ENCODE measurements around the gene MTFR2.

The MTFR2 gene

DNA sequence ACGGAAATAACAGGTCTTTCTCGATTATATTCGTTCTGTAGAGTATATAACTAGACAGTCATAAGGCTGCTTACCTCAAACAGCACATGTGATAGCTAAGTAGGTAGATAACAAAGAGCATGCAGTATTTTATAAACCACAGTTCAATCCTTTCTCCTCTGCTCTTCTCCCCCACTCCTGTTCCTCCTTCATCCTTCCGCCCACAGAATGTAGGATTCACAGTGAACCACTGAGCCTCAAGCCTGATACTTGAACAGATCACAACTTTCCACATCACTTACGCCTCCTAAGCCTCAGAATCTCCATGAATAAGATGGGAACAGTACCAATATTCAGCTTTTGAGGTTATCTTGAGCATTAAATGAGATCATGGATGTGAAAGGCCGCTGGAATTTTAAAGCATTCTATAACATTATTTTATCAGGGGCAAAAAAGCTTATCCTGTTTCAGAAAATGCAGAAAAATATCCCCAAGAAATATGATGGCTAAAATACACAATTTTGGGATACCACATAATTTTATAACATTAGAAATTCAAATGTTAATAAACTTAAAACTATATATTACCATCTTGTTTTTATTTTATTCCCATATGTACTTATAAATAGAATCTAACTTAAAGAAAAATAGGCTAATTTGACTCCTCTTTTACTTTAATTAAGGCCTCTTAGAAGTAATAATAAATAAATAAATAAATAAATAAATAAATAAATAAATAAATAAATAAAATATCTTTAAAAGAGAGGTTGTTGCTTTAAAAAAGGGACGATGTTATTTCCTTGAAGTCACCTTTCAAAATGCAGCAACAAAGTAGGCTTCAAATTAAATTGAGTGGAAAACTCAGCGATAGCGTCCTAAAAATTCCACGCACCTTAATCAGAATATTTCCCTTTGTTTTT lies 33.4 kb downstream of the MTFR2 start:
- peaks cover 6% of the 10 kb centered on the region for H3K9me3 Mint-ChIP-seq
- H3K27ac Mint-ChIP-seq = no peak overlapping the region
- H3K36me3 Mint-ChIP-seq = no peaks in the 10 kb centered on the region
- no peak overlapping the region for H3K4me3 Mint-ChIP-seq
- H3K27me3 Mint-ChIP-seq = peaks cover 3% of the 10 kb centered on the region
- H3K4me1 Mint-ChIP-seq = no peaks in the 10 kb centered on the region

DNA sequence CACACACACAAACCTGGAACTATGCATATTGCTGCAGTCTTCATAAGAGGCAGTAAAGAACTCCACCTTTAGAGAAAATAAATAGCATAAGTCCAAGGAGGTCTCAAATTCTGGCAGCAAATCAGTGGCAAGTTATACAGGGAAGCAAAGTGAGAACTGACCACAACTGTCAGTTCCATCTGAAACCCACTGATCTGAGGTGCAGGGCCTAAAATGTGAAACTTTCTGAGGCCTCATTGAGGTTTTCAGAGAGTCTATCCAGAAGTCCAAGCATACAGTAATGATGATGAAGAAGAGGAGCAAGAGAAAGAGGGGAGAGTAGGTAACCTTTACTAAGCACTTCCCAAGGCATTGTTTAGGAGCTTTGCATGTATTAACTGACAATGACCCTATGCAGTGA lies 36.3 kb downstream of the MTFR2 start:
- H3K4me3 Mint-ChIP-seq = no peak overlapping the region
- no peaks in the 10 kb centered on the region for H3K9me3 Mint-ChIP-seq
- H3K4me1 Mint-ChIP-seq = no peaks in the 10 kb centered on the region
- H3K27ac Mint-ChIP-seq = no peak overlapping the region
- peaks cover 3% of the 10 kb centered on the region for H3K27me3 Mint-ChIP-seq
- no peaks in the 10 kb centered on the region for H3K36me3 Mint-ChIP-seq

DNA sequence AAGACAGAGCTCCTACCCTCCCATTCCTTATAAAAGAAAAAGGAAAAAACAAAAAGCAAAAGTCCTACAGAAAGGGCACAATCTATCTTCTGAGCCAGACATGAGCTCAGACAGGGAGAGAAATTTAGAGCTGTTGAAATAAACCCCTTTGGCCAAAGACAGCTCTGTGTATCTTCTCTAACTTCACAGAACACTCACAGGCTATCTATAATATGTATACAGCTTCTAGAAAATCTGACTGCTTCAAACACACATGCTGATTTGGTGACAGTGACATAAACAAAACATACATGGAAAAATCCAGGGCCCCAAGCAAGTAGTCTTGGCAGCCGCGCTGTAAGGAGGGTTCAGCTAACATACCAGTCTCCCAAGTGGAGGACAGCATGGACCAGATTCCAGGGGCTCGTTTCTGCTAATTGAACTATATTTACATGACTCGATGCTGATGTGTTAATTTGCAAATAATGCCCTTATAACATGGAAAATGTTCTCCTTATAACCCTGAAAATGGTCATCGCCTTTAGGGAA lies 37.0 kb downstream of the MTFR2 start:
- H3K36me3 Mint-ChIP-seq = no peaks in the 10 kb centered on the region
- no peak overlapping the region for H3K27ac Mint-ChIP-seq
- no peak overlapping the region for H3K4me3 Mint-ChIP-seq
- peaks cover 3% of the 10 kb centered on the region for H3K27me3 Mint-ChIP-seq
- no peaks in the 10 kb centered on the region for H3K9me3 Mint-ChIP-seq
- H3K4me1 Mint-ChIP-seq = no peaks in the 10 kb centered on the region

DNA sequence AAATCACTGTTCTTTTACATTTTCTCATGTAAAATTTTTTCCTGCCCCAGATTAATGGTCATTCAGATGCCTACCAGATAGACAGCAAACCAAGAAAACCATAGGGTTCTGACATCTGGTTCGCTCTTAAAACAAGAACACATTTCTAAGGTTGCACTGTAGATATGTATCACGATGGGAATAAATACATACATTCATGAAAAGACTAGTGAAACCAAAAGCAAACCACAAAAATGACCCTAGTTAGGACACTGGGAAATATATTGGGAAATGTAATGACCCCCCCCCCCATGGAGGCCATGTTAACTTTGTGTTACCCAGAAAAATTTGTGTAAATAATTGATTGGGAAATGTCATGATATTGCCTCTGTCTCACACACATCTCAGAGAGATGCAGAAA lies 37.5 kb downstream of the MTFR2 start:
- no peaks in the 10 kb centered on the region for H3K9me3 Mint-ChIP-seq
- no peak overlapping the region for H3K27ac Mint-ChIP-seq
- H3K27me3 Mint-ChIP-seq = peaks cover 3% of the 10 kb centered on the region
- H3K4me3 Mint-ChIP-seq = no peak overlapping the region
- no peaks in the 10 kb centered on the region for H3K4me1 Mint-ChIP-seq
- no peaks in the 10 kb centered on the region for H3K36me3 Mint-ChIP-seq

DNA sequence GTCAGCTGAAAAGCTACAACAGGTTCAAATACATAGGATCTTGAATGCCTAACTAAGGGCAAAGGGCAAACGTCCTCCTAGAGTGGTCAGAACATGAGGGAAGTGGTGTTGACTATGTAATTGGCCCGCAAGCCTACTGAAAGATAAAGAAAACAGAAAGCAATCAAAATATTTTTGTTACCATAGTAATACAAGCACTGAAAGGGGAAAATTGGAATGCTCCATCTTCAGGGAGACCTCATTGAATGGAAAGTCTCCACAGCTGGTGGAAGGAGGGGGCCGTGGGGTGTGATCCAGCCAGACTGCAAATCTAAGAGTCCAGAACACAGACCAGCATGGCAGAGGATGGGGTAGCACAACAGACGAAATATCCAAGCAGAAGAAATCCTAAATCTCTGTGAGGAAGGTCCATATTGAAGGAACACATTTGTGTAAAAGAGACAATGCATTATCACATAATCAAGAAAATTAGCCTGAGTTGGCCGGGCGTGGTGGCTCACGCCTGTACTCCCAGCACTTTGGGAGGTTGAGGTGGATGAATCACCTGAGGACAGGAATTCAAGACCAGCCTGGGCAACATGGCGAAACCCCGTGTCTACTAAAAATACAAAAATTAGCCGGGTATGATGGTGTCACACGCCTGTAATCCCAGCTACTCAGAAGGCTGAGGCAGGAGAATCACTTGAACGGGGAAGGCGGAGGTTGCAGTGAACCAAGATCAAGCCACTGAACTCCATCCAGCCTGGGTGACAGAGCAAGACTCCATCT lies 39.5 kb downstream of the MTFR2 start:
- Mint-ChIP-seq H3K4me3 (no peak overlapping the region), H3K27ac (no peak overlapping the region), H3K4me1 (no peaks in the 10 kb centered on the region), H3K36me3 (no peaks in the 10 kb centered on the region), H3K27me3 (peaks cover 2% of the 10 kb centered on the region), H3K9me3 (no peaks in the 10 kb centered on the region)

DNA sequence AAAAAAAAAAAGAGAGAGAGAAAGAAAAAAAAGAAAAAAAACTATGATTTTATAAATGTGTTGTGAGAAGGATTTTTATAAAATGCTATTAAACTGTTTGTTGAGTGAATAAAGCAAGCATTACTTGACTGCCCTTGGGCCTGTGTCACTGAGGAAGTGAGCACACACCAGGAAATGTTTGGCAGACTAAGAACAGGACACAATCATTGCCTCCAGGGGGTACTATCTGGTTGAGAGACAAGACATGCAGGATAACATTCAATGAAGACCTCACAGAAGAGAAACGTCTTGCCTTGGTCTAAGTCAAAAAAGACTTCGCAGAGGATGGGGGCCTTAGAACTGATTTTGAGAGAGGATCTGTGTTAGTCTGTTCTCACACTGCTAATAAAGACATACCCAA lies 40.6 kb downstream of the MTFR2 start:
- no peaks in the 10 kb centered on the region for H3K27me3 Mint-ChIP-seq
- H3K4me3 Mint-ChIP-seq = no peak overlapping the region
- no peaks in the 10 kb centered on the region for H3K4me1 Mint-ChIP-seq
- no peaks in the 10 kb centered on the region for H3K36me3 Mint-ChIP-seq
- no peak overlapping the region for H3K27ac Mint-ChIP-seq
- no peaks in the 10 kb centered on the region for H3K9me3 Mint-ChIP-seq

DNA sequence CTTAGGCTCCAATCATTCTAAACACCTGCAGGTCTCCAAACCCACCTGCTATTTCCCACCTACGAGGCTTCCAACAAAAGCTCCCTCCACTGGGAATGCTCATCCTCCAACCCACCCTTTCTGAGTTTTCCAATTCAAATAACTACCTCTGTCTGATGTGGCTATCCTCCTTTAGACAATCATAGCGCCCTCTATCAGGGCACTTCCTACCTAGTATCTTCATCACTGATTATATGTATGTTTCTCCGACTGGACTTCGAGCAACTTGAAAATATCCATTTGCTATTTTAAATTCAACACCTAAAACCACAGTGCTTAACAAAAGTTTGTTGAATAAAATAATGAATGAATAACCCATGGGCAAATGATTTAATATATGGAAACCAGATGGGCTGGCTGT lies 41.3 kb downstream of the MTFR2 start:
- H3K4me3 Mint-ChIP-seq = no peak overlapping the region
- no peaks in the 10 kb centered on the region for H3K4me1 Mint-ChIP-seq
- no peaks in the 10 kb centered on the region for H3K9me3 Mint-ChIP-seq
- no peak overlapping the region for H3K27ac Mint-ChIP-seq
- no peaks in the 10 kb centered on the region for H3K36me3 Mint-ChIP-seq
- no peaks in the 10 kb centered on the region for H3K27me3 Mint-ChIP-seq

DNA sequence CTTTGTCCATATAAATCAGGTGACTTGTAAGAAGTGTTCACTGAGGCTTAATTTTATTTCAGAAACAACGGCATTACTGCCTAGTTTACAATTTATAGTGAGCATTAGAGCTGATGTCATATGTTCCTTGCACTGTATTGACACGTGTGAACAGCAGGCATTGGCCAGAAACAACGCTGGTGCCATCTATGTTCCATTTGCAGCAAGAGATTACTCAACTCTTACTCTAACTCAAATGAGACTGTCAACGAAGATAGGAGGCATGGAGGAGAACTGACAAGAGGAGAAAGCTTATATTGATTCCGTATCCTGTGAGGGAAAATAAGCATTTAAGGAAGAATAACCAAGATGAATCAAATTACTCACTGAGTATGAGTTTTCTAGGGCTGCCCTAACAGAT lies 48.4 kb downstream of the MTFR2 start:
- Mint-ChIP-seq H3K27ac (no peak overlapping the region), H3K36me3 (no peaks in the 10 kb centered on the region), H3K4me1 (no peaks in the 10 kb centered on the region), H3K27me3 (peaks cover 2% of the 10 kb centered on the region), H3K9me3 (no peaks in the 10 kb centered on the region), H3K4me3 (no peak overlapping the region)

DNA sequence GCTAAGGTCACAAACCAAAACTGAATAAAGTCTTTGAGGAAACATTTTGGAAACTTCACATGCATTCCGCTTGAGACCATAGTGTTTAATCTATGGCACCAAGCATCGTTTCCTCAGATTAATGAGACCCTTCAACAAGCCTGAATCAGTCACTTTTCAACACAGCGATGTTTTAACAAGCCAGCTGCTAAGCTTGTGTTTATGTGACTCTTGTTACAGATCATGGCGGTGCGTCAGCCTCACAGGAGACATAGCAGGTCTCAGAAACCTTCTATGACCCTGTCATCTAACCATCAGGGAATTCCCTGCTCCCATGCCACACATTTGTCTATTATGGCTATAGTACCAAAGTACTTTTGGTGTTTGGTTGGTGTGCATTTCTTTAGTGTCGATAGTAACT lies 57.2 kb downstream of the MTFR2 start:
- H3K4me3 Mint-ChIP-seq = no peak overlapping the region
- H3K9me3 Mint-ChIP-seq = no peaks in the 10 kb centered on the region
- no peak overlapping the region for H3K27ac Mint-ChIP-seq
- H3K36me3 Mint-ChIP-seq = no peaks in the 10 kb centered on the region
- H3K27me3 Mint-ChIP-seq = no peaks in the 10 kb centered on the region
- no peaks in the 10 kb centered on the region for H3K4me1 Mint-ChIP-seq

DNA sequence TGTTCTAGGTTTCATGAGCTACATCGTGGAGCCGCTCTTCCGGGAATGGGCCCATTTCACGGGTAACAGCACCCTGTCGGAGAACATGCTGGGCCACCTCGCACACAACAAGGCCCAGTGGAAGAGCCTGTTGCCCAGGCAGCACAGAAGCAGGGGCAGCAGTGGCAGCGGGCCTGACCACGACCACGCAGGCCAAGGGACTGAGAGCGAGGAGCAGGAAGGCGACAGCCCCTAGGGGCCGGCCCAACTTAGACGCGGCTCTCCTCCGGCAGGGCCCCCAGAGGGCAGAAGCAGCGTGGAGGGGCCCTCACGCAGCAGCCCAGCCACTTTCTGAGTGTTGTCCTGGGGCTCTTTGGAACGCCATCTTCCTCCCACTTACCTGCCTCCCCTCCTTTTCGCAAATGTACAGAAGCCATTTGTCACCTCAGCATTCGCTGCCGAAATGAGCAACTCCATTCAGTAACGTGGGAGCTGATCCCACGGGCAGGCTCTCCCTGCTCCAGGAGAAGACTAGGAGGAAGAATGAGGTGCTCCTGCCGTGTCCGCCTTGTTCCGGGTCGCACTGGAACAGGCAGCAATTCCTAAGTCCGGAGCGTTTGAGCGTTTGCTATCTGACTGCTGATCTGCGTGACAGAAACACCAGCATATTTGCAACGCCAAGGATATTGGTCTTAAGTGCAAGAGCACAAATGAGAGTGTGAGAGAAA lies 58.4 kb downstream of the MTFR2 start:
- no peak overlapping the region for H3K4me3 Mint-ChIP-seq
- no peak overlapping the region for H3K27ac Mint-ChIP-seq
- H3K27me3 Mint-ChIP-seq = no peaks in the 10 kb centered on the region
- H3K4me1 Mint-ChIP-seq = no peaks in the 10 kb centered on the region
- no peaks in the 10 kb centered on the region for H3K36me3 Mint-ChIP-seq
- H3K9me3 Mint-ChIP-seq = no peaks in the 10 kb centered on the region

DNA sequence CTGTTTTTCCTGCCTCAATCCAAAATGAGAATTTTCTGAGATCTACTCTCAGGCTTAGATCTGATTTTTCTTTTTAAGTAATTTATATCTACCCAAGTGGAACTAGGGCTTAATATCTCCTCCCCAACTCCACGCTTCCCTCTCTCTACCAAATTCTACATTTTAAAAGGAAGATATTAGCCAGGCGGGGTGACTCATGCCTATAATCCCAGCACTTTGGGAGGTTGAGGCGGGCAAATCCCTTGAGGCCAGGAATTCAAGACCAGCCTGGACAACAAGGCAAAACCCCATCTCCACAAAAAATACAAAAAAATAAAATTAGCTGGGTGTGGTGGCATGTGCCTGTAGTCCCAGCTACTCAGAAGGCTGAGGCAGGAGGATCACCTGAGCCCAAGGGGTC lies 61.0 kb downstream of the MTFR2 start:
- Mint-ChIP-seq H3K4me3 (no peak overlapping the region), H3K27me3 (no peaks in the 10 kb centered on the region), H3K4me1 (no peaks in the 10 kb centered on the region), H3K36me3 (no peaks in the 10 kb centered on the region), H3K27ac (no peak overlapping the region), H3K9me3 (no peaks in the 10 kb centered on the region)

DNA sequence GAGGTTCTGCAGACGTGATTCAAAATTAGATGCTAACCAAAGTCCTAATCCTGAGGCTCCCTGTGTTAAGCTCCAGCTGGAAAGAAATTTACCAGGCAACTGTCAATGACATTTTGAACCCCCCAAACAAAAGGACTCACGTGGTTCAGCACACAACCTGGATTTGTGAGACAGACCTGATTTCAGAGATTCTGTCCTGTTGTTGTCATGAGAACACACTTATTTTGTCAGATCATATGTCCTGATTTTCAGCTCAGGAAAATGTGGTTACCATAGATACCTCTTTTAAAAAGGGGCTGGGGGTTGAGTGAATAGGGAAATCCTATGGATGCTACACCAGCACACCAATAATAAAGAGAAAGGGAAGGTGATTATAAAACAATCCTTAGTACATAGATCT lies 61.6 kb downstream of the MTFR2 start:
- Mint-ChIP-seq H3K27ac (no peak overlapping the region), H3K9me3 (no peaks in the 10 kb centered on the region), H3K4me1 (no peaks in the 10 kb centered on the region), H3K4me3 (no peak overlapping the region), H3K36me3 (no peaks in the 10 kb centered on the region), H3K27me3 (no peaks in the 10 kb centered on the region)

DNA sequence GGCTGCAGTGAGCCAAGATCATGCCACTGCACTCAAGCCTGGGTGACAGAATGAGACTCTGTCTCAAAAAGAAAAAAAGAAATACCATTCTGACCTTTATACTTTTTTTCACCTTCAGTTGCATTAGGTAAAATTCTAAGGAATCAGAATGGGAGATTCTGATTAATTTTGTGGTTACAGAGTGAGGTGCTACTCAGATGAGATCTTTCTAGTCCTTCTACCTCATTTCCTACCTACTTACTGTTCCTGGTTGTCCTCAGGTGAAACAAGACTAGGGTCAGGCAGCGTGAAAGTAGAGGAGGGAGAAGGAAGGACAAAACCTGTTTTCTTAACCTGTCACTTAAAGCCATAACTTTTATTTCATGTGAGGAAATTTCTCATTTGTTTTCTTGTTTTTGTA lies 63.7 kb downstream of the MTFR2 start:
- Mint-ChIP-seq H3K36me3 (no peaks in the 10 kb centered on the region), H3K4me1 (no peaks in the 10 kb centered on the region), H3K27me3 (no peaks in the 10 kb centered on the region), H3K9me3 (no peaks in the 10 kb centered on the region), H3K27ac (no peak overlapping the region), H3K4me3 (no peak overlapping the region)

DNA sequence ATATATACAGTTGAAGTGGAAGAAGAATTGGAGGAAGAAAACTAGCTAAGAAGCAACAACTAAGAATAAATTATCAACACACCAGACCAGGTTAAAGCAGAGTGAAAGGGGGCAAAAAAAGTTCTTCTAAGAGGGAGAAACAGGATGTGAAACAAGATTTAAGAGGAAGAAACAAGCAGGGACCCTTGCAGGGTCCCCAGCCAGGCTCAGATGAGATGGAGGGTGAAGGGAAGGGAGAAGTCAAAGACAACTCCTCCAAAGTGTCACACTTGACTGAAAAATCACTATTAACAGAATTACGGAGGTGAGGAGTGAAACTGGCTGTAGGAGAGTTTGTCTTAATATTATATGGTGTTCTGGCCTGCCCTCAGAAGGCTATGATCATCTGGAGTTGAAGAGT lies 65.4 kb downstream of the MTFR2 start:
- H3K9me3 Mint-ChIP-seq = no peaks in the 10 kb centered on the region
- H3K27ac Mint-ChIP-seq = no peak overlapping the region
- H3K36me3 Mint-ChIP-seq = no peaks in the 10 kb centered on the region
- no peaks in the 10 kb centered on the region for H3K4me1 Mint-ChIP-seq
- H3K27me3 Mint-ChIP-seq = no peaks in the 10 kb centered on the region
- H3K4me3 Mint-ChIP-seq = no peak overlapping the region

DNA sequence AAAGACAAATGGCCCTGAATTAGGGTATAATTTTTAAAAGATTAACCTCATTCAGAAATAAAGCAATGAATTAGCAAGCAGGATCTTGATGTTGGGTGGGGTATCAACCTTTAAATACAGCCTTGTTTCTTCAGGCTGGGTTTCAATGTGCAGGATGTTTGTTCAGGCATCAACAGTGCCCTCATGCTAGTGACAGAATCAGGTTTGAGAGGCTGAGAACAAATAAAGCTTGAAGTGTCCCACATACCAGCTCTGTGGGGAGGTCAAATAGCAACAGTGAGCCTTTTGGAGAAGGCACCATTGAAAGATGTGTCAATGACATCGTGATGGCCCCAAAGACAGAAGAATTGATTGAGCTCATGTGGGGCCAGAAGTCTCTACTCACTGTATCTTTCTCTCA lies 68.2 kb downstream of the MTFR2 start:
- Mint-ChIP-seq H3K4me1 (no peaks in the 10 kb centered on the region), H3K36me3 (no peaks in the 10 kb centered on the region), H3K4me3 (no peak overlapping the region), H3K27me3 (no peaks in the 10 kb centered on the region), H3K27ac (no peak overlapping the region), H3K9me3 (no peaks in the 10 kb centered on the region)

DNA sequence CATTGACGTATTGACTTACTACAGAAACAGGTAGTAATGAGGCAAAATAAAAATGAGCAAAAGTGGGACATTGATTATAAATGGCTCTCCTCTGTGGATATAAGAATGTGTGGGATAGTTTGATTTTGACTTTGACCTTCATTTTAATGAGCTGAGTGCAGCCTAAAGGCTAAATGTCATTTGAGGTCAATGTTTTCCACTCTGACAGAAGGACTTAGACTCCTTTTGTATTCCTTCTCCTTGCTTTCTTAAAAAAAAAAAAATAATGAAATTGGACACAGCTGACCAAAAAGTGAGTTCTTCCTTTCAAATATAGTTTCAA lies 68.6 kb downstream of the MTFR2 start:
- Mint-ChIP-seq H3K4me3 (no peak overlapping the region), H3K27ac (no peak overlapping the region), H3K36me3 (no peaks in the 10 kb centered on the region), H3K27me3 (no peaks in the 10 kb centered on the region), H3K4me1 (no peaks in the 10 kb centered on the region), H3K9me3 (no peaks in the 10 kb centered on the region)
